Measurements from ENCODE around the gene SDR39U1. TPM values are rescaled to one million over a fixed set of nuclear protein-coding genes. Genes with fewer than 3 reads are reported as not detected.

Gene SDR39U1
- total RNA-seq, 1 experiment from 2014 or later: 24.7 TPM

DNA sequence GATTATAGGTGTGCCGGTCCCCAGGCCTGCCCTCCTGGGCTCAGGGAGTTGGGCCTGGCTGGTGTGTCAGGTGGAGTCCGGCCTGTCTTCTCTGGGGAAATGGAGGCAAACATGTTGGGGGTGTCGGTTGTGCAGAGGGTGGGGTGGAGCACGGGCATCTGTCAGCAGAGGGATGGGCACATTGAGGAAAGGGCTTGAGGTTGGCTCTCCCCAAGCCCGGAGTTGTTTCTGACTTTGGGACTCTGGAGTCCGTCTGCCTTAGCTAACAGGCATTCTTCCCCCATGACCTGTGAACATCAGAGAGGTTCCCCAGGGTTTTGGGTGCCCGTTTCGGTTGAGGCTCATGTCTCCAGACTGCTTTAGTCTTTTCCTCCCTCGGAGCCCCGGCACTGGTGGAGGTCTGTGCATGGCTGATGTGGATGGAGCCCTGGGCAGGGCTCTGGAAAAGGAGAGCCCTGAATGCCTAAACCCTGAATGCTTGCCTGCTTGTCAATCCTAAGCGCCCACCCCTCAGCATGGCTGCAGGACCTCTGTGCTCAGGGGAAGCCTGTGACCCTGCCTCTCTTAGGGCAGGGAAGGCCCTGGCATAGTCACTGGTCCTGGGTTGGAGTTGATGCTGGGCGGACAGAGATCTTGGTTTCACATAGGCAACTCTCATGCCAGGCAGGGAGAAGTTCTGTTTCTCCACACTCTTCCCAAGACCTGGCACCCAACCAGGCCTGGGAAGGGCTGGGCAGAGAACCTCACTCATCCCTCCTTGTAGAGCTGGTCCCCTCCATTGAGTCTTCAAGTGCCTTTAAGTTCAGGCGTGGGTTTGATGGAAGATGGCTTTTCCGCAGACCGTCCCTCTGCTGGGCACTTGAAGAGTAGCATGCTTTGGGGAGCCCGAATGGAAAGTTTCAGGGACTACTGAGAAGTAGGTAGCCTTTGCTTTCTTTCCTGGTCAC is 30.9 kb downstream of the SDR39U1 start:
- CTCF ChIA-PET: interaction anchor here (1.0 to 1.5 kb wide), 2 partner anchors 20 to 45 kb away, joined by 3 to 5 read pairs; no protein-coding TSS in a partner anchor
- intact Hi-C loops (cut with micrococcal nuclease): no loop called here
- TF ChIP-seq CTCF (conservative IDR thresholded peaks at IDR 0.05; ENCODE audit: low read depth, low read length) (peak; percentile 77), EZH2phosphoT487 (IDR thresholded peaks at IDR 0.05; ENCODE audit: borderline replicate concordance, low read length) (no peak), EZH2 (IDR thresholded peaks at IDR 0.05; ENCODE audit: low read length, unreplicated experiment) (no peak)

GRCh38 chr14:24409956-24410355 is 32.6 kb downstream of the SDR39U1 start:
- H3F3A ChIP-seq (ENCODE audit: low read length, unreplicated experiment): no peaks in the 10 kb centered on the region
- no peaks in the 10 kb centered on the region for H3K4me1 ChIP-seq (ENCODE audit: insufficient read depth, low read length)
- intact Hi-C loops (cut with micrococcal nuclease): no loop called here
- no peak for ATAC-seq
- TF ChIP-seq EZH2phosphoT487 (IDR thresholded peaks at IDR 0.05; ENCODE audit: borderline replicate concordance, low read length): no peak
- POLR2A ChIA-PET (ENCODE audit: unreplicated experiment): no interaction called here
- H3K9ac ChIP-seq (ENCODE audit: low read length): no peak overlapping the region
- BruUV-seq (replicated peaks): no TSS peak
- no peaks in the 10 kb centered on the region for H3K9me3 ChIP-seq (ENCODE audit: low read length)
- H3K36me3 ChIP-seq (ENCODE audit: low read depth, low read length): no peaks in the 10 kb centered on the region
- H3K27ac ChIP-seq (ENCODE audit: low read length): no peak overlapping the region
- DNase-seq: no peak
- no peak overlapping the region for H3K4me2 ChIP-seq (ENCODE audit: low read length)
- H3K9me2 ChIP-seq (replicated peaks; ENCODE audit: low read length): no peaks in the 10 kb centered on the region
- no peaks in the 10 kb centered on the region for H4K20me1 ChIP-seq (ENCODE audit: low read length)
- H2AFZ ChIP-seq (ENCODE audit: low read length): no peak overlapping the region
- CTCF ChIA-PET: no interaction called here
- H3K27me3 ChIP-seq (ENCODE audit: low read length): no peaks in the 10 kb centered on the region
- no peaks in the 10 kb centered on the region for H3K79me2 ChIP-seq (ENCODE audit: low read length)
- H3K4me3 ChIP-seq (ENCODE audit: low read length): no peak overlapping the region

More for the DNA sequence above, 30.9 kb downstream of the SDR39U1 start:
- no TSS peak for BruUV-seq (replicated peaks)
- no peaks in the 10 kb centered on the region for H3K9me3 ChIP-seq (ENCODE audit: low read length)
- no peak overlapping the region for H3K9ac ChIP-seq (ENCODE audit: low read length)
- H3K27me3 ChIP-seq (ENCODE audit: low read length): no peaks in the 10 kb centered on the region
- POLR2A ChIA-PET (ENCODE audit: unreplicated experiment): no interaction called here
- H3K27ac ChIP-seq (ENCODE audit: low read length): no peak overlapping the region
- H3K9me2 ChIP-seq (replicated peaks; ENCODE audit: low read length): no peaks in the 10 kb centered on the region
- H4K20me1 ChIP-seq (ENCODE audit: low read length): no peaks in the 10 kb centered on the region
- ATAC-seq (peak; percentile 67), DNase-seq (peak; percentile 56)
- no peaks in the 10 kb centered on the region for H3F3A ChIP-seq (ENCODE audit: low read length, unreplicated experiment)
- no peak overlapping the region for H2AFZ ChIP-seq (ENCODE audit: low read length)
- no peaks in the 10 kb centered on the region for H3K36me3 ChIP-seq (ENCODE audit: low read depth, low read length)
- no peak overlapping the region for H3K4me3 ChIP-seq (ENCODE audit: low read length)
- H3K79me2 ChIP-seq (ENCODE audit: low read length): no peaks in the 10 kb centered on the region
- no peaks in the 10 kb centered on the region for H3K4me1 ChIP-seq (ENCODE audit: insufficient read depth, low read length)
- no peak overlapping the region for H3K4me2 ChIP-seq (ENCODE audit: low read length)

DNA sequence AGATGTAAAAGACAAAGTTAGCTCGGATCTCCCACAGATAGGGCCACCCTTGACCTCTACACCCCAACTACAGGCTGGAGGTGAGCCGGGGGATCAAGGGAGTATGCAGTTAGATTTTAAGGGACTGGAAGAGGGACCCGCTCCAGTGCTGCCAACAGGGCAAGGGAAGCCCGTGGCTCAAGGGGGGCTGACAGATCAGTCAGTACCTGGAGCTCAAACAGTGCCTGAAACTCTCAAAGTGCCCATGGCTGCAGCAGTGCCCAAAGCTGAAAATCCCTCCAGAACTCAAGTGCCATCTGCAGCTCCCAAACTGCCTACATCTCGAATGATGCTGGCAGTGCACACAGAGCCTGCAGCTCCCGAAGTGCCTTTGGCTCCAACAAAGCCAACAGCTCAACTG is 33.4 kb downstream of the SDR39U1 start:
- no peak for DNase-seq
- POLR2A ChIA-PET (ENCODE audit: unreplicated experiment): no interaction called here
- H3K4me1 ChIP-seq (ENCODE audit: insufficient read depth, low read length): no peaks in the 10 kb centered on the region
- no peak overlapping the region for H2AFZ ChIP-seq (ENCODE audit: low read length)
- no peak overlapping the region for H3K4me2 ChIP-seq (ENCODE audit: low read length)
- no peaks in the 10 kb centered on the region for H4K20me1 ChIP-seq (ENCODE audit: low read length)
- no peak overlapping the region for H3K9ac ChIP-seq (ENCODE audit: low read length)
- TF ChIP-seq EZH2phosphoT487 (IDR thresholded peaks at IDR 0.05; ENCODE audit: borderline replicate concordance, low read length): no peak
- TF ChIP-seq EZH2 (IDR thresholded peaks at IDR 0.05; ENCODE audit: low read length, unreplicated experiment): no peak
- TF ChIP-seq CTCF (conservative IDR thresholded peaks at IDR 0.05; ENCODE audit: low read depth, low read length): no peak
- no peak for ATAC-seq
- no peaks in the 10 kb centered on the region for H3K27me3 ChIP-seq (ENCODE audit: low read length)
- H3F3A ChIP-seq (ENCODE audit: low read length, unreplicated experiment): no peaks in the 10 kb centered on the region
- intact Hi-C loops (cut with micrococcal nuclease): no loop called here
- H3K4me3 ChIP-seq (ENCODE audit: low read length): no peak overlapping the region
- H3K36me3 ChIP-seq (ENCODE audit: low read depth, low read length): no peaks in the 10 kb centered on the region
- H3K9me3 ChIP-seq (ENCODE audit: low read length): no peaks in the 10 kb centered on the region
- H3K27ac ChIP-seq (ENCODE audit: low read length): no peak overlapping the region
- CTCF ChIA-PET: no interaction called here
- H3K79me2 ChIP-seq (ENCODE audit: low read length): no peaks in the 10 kb centered on the region
- no peaks in the 10 kb centered on the region for H3K9me2 ChIP-seq (replicated peaks; ENCODE audit: low read length)
- no TSS peak for BruUV-seq (replicated peaks)

Measured in PC-3 (cell line).